ENCODE data around the gene MMD. TPM values are rescaled to one million over a fixed set of nuclear protein-coding genes. Genes with fewer than 3 reads are reported as not detected.

Gene MMD
- total and polyA plus RNA-seq, 2 of the 13 experiments (the other 11 are each of a cell fraction or from before 2014, with no cell fraction given): 121 to 225 TPM

GRCh38 chr17:55444471-55445441 is 23.1 kb upstream of the MMD start (continued):
- TF ChIP-seq, protein P1, sequence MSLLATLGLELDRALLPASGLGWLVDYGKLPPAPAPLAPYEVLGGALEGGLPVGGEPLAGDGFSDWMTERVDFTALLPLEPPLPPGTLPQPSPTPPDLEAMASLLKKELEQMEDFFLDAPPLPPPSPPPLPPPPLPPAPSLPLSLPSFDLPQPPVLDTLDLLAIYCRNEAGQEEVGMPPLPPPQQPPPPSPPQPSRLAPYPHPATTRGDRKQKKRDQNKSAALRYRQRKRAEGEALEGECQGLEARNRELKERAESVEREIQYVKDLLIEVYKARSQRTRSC (CRISPR knock-in tag; IDR thresholded peaks at IDR 0.05; ENCODE audit: low read depth): 0 out of 2 replicates have a peak, but pooled peaks have one; percentile 14
- TF ChIP-seq PCBP2 (optimal IDR thresholded peaks at IDR 0.05; ENCODE audit: low read depth, low read length, poor library complexity, severe bottlenecking) (no peak), RAD51 (IDR thresholded peaks at IDR 0.05; ENCODE audit: borderline replicate concordance) (no peak), ZNF788 (CRISPR knock-in tag; IDR thresholded peaks at IDR 0.05; ENCODE audit: borderline replicate concordance) (peak; percentile 24; the same call in 1 of the 2 replicates), KLF16 (CRISPR knock-in tag; IDR thresholded peaks at IDR 0.05) (peak in 1 of 2 experiments; percentile 16; a peak in 1 of 4 replicates), ZNF30 (CRISPR knock-in tag; IDR thresholded peaks at IDR 0.05) (no peak), PITX1 (CRISPR knock-in tag; IDR thresholded peaks at IDR 0.05) (peak; percentile 63; the same call in 1 of the 2 replicates), ETV5 (CRISPR knock-in tag; IDR thresholded peaks at IDR 0.05; ENCODE audit: borderline replicate concordance) (peak; percentile 84; the same call in 1 of the 2 replicates), MTF1 (CRISPR knock-in tag; IDR thresholded peaks at IDR 0.05) (no peak), ZNF354B (CRISPR knock-in tag; IDR thresholded peaks at IDR 0.05) (no peak), ELF3 (CRISPR knock-in tag; IDR thresholded peaks at IDR 0.05) (peak; percentile 97), ZNF567 (CRISPR knock-in tag; IDR thresholded peaks at IDR 0.05; ENCODE audit: borderline replicate concordance) (peak; percentile 78; the same call in 1 of the 2 replicates), CHD2 (IDR thresholded peaks at IDR 0.05; ENCODE audit: low read depth, low read length) (no peak), SRSF1 (optimal IDR thresholded peaks at IDR 0.05; ENCODE audit: low read depth, low read length) (no peak), ZNF530 (CRISPR knock-in tag; IDR thresholded peaks at IDR 0.05; ENCODE audit: low read depth) (no peak), ERF (CRISPR knock-in tag; IDR thresholded peaks at IDR 0.05) (peak; percentile 71), POLR2G (IDR thresholded peaks at IDR 0.05; ENCODE audit: low read depth, low read length) (peak; percentile 74), SRSF9 (IDR thresholded peaks at IDR 0.05; ENCODE audit: borderline replicate concordance, insufficient read depth, low read depth, low read length, poor library complexity, severe bottlenecking) (no peak), ZNF512 (CRISPR knock-in tag; IDR thresholded peaks at IDR 0.05) (no peak), ZNF7 (CRISPR knock-in tag; IDR thresholded peaks at IDR 0.05) (no peak), POGK (CRISPR knock-in tag; conservative IDR thresholded peaks at IDR 0.05) (peak; percentile 65), MXD4 (CRISPR knock-in tag; IDR thresholded peaks at IDR 0.05) (no peak), ZNF660 (CRISPR knock-in tag; IDR thresholded peaks at IDR 0.05; ENCODE audit: borderline replicate concordance, low read depth) (no peak), ATAD3A (CRISPR knock-in tag; IDR thresholded peaks at IDR 0.05) (no peak), ZNF20 (CRISPR knock-in tag; IDR thresholded peaks at IDR 0.05) (no peak), MIER3 (CRISPR knock-in tag; IDR thresholded peaks at IDR 0.05; ENCODE audit: borderline replicate concordance) (no peak; the same call in 1 of the 2 replicates)
